GM23248 (cell line): Measurements from ENCODE around the gene ECI2. TPM values are rescaled to one million over a fixed set of nuclear protein-coding genes. Genes with fewer than 3 reads are reported as not detected.
A peak's percentile ranks its signal among the peaks of the same experiment; 100 is the strongest.

Experiments
- DNase-seq: peaks from one replicate; pipeline ENCODE4 v3.0.0-alpha.2; 2015
- H2AFZ ChIP-seq: fragments of 200-600 bp; sonication (generic); 2 replicates; pipeline ENCODE4 v1.6.1; 2016; ENCODE audit warnings: antibody characterized with exemption
- H3F3A ChIP-seq: fragments of 200-600 bp; sonication (generic); 2 replicates; pipeline ENCODE4 v1.6.1; 2016; ENCODE audit warnings: mild to moderate bottlenecking, antibody characterized with exemption, mixed run types; ENCODE audit not compliant: insufficient read depth
- H3K27ac ChIP-seq: fragments of 200-600 bp; sonication (generic); 2 replicates; pipeline ENCODE4 v1.5.1; 2016; ENCODE audit warnings: mild to moderate bottlenecking
- H3K27me3 ChIP-seq: fragments of 200-600 bp; sonication (generic); replicated peaks from 2 replicates; pipeline ENCODE4 v1.6.1; 2016; ENCODE audit warnings: mild to moderate bottlenecking; ENCODE audit not compliant: insufficient read depth
- H3K36me3 ChIP-seq: fragments of 200-600 bp; sonication (generic); 2 replicates; pipeline ENCODE4 v1.6.1; 2016; ENCODE audit warnings: low read depth, mild to moderate bottlenecking
- H3K4me1 ChIP-seq: fragments of 200-600 bp; sonication (generic); 2 replicates; pipeline ENCODE4 v1.6.1; 2016; ENCODE audit warnings: mild to moderate bottlenecking; ENCODE audit not compliant: insufficient read depth
- H3K4me2 ChIP-seq: fragments of 200-600 bp; sonication (generic); one replicate; pipeline ENCODE4 v1.6.1; 2016; ENCODE audit warnings: mild to moderate bottlenecking; ENCODE audit not compliant: unreplicated experiment
- H3K4me3 ChIP-seq: fragments of 200-600 bp; sonication (generic); 2 replicates; pipeline ENCODE4 v1.5.1; 2016; ENCODE audit warnings: mild to moderate bottlenecking
- H3K79me2 ChIP-seq: fragments of 200-600 bp; sonication (generic); 2 replicates; pipeline ENCODE4 v1.6.1; 2016; ENCODE audit warnings: mild to moderate bottlenecking; ENCODE audit not compliant: insufficient read depth
- H3K9ac ChIP-seq: fragments of 200-600 bp; sonication (generic); 2 replicates; pipeline ENCODE4 v1.6.1; 2016; ENCODE audit warnings: mild to moderate bottlenecking
- H3K9me2 ChIP-seq: fragments of 200-600 bp; sonication (generic); 2 replicates; pipeline ENCODE4 v1.6.1; 2016; ENCODE audit warnings: mixed run types, mild to moderate bottlenecking, moderate library complexity; ENCODE audit not compliant: insufficient read depth
- H3K9me3 ChIP-seq: fragments of 200-600 bp; sonication (generic); one replicate; pipeline ENCODE4 v1.6.1; 2017; ENCODE audit warnings: low read depth
- H4K20me1 ChIP-seq: fragments of 200-600 bp; sonication (generic); 2 replicates; pipeline ENCODE4 v1.6.0; 2016; ENCODE audit not compliant: insufficient read depth
- EZH2 ChIP-seq: fragments of 200-600 bp; sonication (generic); IDR thresholded peaks from 2 replicates; pipeline ENCODE4 v1.6.1; 2018; ENCODE audit warnings: antibody characterized with exemption, mild to moderate bottlenecking; ENCODE audit not compliant: insufficient read depth, poor library complexity, severe bottlenecking
- EZH2phosphoT487 ChIP-seq: fragments of 200-600 bp; sonication (generic); IDR thresholded peaks from 2 replicates; pipeline ENCODE4 v1.6.1; 2018; ENCODE audit warnings: antibody characterized with exemption, moderate library complexity, mild to moderate bottlenecking, low read depth; ENCODE audit not compliant: insufficient read depth
- WGBS, 2 experiments: methylation state at CpG; one replicate each; pipeline ENCODE4 v1.1.6; 2015 to 2017; ENCODE audit warnings: low lambda C conversion rate in 2 of 2, low coverage in 1 of 2; ENCODE audit errors: missing lambda C conversion rate in 2 of 2; 5-methylcytosine and 5-hydroxymethylcytosine counted together
- in situ Hi-C: fragments of 300-500 bp; cut with MboI; formaldehyde crosslinking; loops from 2 replicates; pipeline ENCODE4 v1.15.0; 2020
- polyA plus RNA-seq: library from polyadenylated mRNA; unstranded; fragments of >200 nt; fragmentation: Nextera tagmentation; extraction: Ambion mirVana; gene quantifications from 2 replicates; pipeline ENCODE4 v1.2.1, GENCODE V29; 2016
- total RNA-seq: library from RNA; depleted of rRNA; stranded (reverse); fragments of >200 nt; shearing (Covaris generic); gene quantifications from 2 replicates; pipeline ENCODE4 v1.2.3, GENCODE V29; 2014

The ECI2 gene
- total and polyA plus RNA-seq, 2 experiments from 2014 or later = 116 to 134 TPM

DNA sequence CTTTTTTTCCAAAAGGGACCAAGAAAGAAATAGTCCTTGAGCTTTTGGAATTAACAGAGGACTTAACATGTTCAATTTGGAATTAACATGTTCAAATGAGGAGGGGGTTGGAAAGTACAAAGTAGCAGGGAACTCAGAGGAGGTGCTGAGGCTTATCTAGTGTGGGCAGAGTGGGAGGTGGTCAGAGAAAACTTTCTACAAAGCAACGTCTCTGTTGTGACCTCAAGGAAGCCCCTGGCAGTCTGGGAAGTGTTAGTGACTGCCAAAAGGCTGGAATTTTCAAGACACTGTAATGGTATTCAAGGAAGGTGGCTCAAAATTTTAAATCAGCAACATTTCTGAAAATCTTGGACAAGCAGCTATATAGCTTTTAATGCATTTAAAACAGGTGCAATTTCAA is 7.3 kb downstream of the ECI2 start:
- Histone ChIP-seq H3K4me2 (no peak overlapping the region), H3K4me3 (no peak overlapping the region), H3K79me2 (peaks cover 33% of the 10 kb centered on the region), H3K9me3 (no peaks in the 10 kb centered on the region), H3F3A (peaks cover 24% of the 10 kb centered on the region), H3K27me3 (no peaks in the 10 kb centered on the region), H3K9ac (no peak overlapping the region), H3K36me3 (peaks cover 55% of the 10 kb centered on the region), H3K4me1 (peaks cover 21% of the 10 kb centered on the region), H4K20me1 (no peaks in the 10 kb centered on the region), H2AFZ (no peak overlapping the region), H3K27ac (no peak overlapping the region), H3K9me2 (no peaks in the 10 kb centered on the region)
- 4 to 19% methylated on average over 1 of the region's 1 CpG for WGBS, 2 experiments
- no peak for DNase-seq
- TF ChIP-seq EZH2phosphoT487 (no peak), EZH2 (no peak)
- in situ Hi-C loops = no loop called here

DNA sequence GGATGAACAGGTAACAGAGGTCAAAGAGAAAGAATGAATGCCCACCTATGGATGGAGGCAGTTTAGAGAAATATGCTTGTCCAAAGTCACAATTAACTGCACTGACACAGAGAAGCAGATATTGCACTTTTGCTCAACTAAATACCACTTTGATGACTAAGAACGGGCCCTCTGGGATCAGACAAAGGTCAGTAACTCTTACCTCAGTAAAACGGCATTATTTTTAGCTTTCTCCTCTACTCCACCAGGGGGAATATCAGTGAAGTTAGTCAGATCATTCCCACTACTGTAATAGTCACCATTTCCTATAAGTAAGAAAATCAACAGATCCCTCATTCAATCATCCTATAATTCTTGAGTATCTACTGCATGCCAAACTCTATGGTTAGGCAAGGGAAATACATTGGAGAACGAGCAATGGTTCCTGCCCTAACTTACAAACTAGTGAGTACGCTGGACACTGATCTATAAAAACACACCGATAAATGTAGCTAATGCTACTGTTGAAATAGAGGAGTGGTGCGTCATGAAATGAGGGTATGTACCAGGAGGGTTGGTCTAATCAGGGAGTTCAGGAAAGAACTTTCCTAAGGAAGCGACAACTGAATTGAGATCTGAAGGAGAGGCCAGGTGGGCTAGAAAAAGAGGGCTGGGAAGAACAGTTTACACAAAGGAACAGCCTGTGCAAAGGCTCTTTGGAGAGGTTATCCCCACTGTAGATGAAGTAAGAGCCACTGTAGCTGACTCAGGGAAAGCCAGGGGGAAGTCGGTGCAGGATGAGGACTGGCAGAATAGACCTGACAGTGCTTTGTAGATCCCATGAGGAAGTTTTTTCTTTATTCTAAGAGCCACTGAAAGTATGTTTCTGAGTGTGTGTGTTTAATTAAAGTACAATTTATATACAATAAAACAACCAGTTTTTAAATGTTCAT is 9.2 kb downstream of the ECI2 start:
- in situ Hi-C loops = no loop called here
- no peaks in the 10 kb centered on the region for H3K9me2 ChIP-seq
- peaks cover 24% of the 10 kb centered on the region for H3F3A ChIP-seq
- H3K4me1 ChIP-seq = peaks cover 21% of the 10 kb centered on the region
- peak overlapping the region; percentile 72 for H3K4me2 ChIP-seq
- H3K4me3 ChIP-seq = no peak overlapping the region
- no peaks in the 10 kb centered on the region for H3K27me3 ChIP-seq
- H4K20me1 ChIP-seq = no peaks in the 10 kb centered on the region
- no peak overlapping the region for H2AFZ ChIP-seq
- H3K9ac ChIP-seq = peak overlapping the region; percentile 15; the same call in 1 of the 2 replicates
- DNase-seq = peak; percentile 94
- peaks cover 69% of the 10 kb centered on the region for H3K36me3 ChIP-seq
- peaks cover 14% of the 10 kb centered on the region for H3K79me2 ChIP-seq
- peak overlapping the region; percentile 73 for H3K27ac ChIP-seq
- 66 to 67% methylated on average over 8 of the region's 8 CpGs for WGBS, 2 experiments
- TF ChIP-seq EZH2 (no peak), EZH2phosphoT487 (no peak)
- H3K9me3 ChIP-seq = no peaks in the 10 kb centered on the region

DNA sequence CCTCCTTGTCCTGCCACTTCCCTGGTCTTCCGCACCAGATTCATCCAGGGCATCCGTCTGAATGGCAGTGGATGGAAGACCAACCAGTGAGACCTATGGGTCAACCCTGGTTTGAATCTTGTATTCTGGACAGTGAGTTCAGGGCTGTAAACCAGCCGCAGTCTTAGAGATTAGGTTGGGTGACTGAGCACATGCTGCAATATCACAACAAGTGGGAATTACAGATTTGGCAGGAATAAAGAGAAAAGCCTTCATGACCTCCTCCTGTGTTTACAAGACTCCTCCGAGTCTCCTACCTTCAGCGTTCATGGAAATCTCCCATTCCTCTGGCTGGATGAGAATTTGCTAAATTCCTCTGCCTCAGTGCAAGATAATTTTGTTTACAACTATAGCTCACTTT is 9.9 kb downstream of the ECI2 start:
- Histone ChIP-seq H3K9me2 (no peaks in the 10 kb centered on the region), H4K20me1 (no peaks in the 10 kb centered on the region), H3K9ac (no peak overlapping the region), H3K4me3 (no peak overlapping the region), H3F3A (peaks cover 24% of the 10 kb centered on the region), H3K79me2 (peaks cover 7% of the 10 kb centered on the region), H3K36me3 (peaks cover 72% of the 10 kb centered on the region), H2AFZ (no peak overlapping the region), H3K4me1 (peaks cover 21% of the 10 kb centered on the region), H3K27ac (peak overlapping the region; percentile 55), H3K4me2 (no peak overlapping the region), H3K9me3 (no peaks in the 10 kb centered on the region), H3K27me3 (no peaks in the 10 kb centered on the region)
- DNase-seq = peak; percentile 9
- TF ChIP-seq EZH2 (no peak), EZH2phosphoT487 (no peak)
- 87 to 91% methylated on average over 5 of the region's 5 CpGs for WGBS, 2 experiments
- in situ Hi-C loops = no loop called here

DNA sequence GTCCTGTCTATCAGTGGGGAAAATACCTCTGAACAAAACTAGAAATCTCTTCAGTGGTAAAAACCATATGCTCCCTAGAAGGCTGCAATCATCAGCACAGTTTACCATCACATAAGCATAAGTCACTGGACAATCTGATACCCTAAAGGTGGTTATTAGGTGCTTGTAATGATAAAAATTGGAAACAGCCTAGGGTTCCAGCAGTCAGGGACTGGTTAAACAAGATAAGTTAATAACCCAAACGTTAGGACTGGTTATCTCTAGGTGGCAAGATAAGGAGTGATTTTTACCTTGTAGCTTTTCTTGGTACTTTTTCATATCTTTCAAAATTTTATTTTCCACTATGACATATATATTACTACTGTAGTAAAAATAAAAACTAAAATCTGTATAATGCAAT is 11.0 kb downstream of the ECI2 start:
- H3K36me3 ChIP-seq = peaks cover 71% of the 10 kb centered on the region
- H3K4me2 ChIP-seq = no peak overlapping the region
- TF ChIP-seq EZH2 (no peak), EZH2phosphoT487 (no peak)
- no peaks in the 10 kb centered on the region for H4K20me1 ChIP-seq
- H3K9me2 ChIP-seq = no peaks in the 10 kb centered on the region
- H3K27ac ChIP-seq = no peak overlapping the region
- H3F3A ChIP-seq = peaks cover 24% of the 10 kb centered on the region
- no peaks in the 10 kb centered on the region; the same call in 1 of the 2 replicates for H3K79me2 ChIP-seq
- peaks cover 21% of the 10 kb centered on the region for H3K4me1 ChIP-seq
- in situ Hi-C loops = no loop called here
- H2AFZ ChIP-seq = no peak overlapping the region
- no peak overlapping the region for H3K4me3 ChIP-seq
- no peak overlapping the region for H3K9ac ChIP-seq
- DNase-seq = no peak
- no peaks in the 10 kb centered on the region for H3K27me3 ChIP-seq
- WGBS, 2 experiments = 51 to 63% methylated on average over 1 of the region's 1 CpG
- no peaks in the 10 kb centered on the region for H3K9me3 ChIP-seq
